WTC11 (cell line): Measurements from ENCODE around the gene MOCS1. TPM values are rescaled to one million over a fixed set of nuclear protein-coding genes. Genes with fewer than 3 reads are reported as not detected.

Experiments
- ATAC-seq: fragments of 200-7000 bp; cut with Tn5 transposase; 2 replicates; pipeline ENCODE4 v1.10.0; 2021; ENCODE audit warnings: mild to moderate bottlenecking, moderate library complexity
- CTCF ChIA-PET: fragments of 300-600 bp; sonication (Branson Sonifier 250); formaldehyde crosslinking; loops from one replicate; lab custom pipeline; 2021; ENCODE audit warnings: antibody characterized with exemption; lab: Charles Lee
- POLR2A ChIA-PET: fragments of 350-600 bp; sonication (Branson Sonifier 250); formaldehyde crosslinking; loops from one replicate; lab custom pipeline; 2021; ENCODE audit warnings: antibody characterized with exemption; lab: Charles Lee
- DNase-seq: peaks from one replicate; pipeline ENCODE4 v3.0.0; 2021; ENCODE audit warnings: low spot score
- H3K27ac Mint-ChIP-seq: 2 replicates; pipeline ENCODE4 v1.8.0; 2021; ENCODE audit warnings: mixed read lengths
- H3K27me3 Mint-ChIP-seq: 2 replicates; pipeline ENCODE4 v1.8.0; 2021; ENCODE audit warnings: low read depth, mild to moderate bottlenecking, moderate library complexity, mixed read lengths
- H3K36me3 Mint-ChIP-seq: 2 replicates; pipeline ENCODE4 v1.8.0; 2021; ENCODE audit warnings: mixed read lengths
- H3K4me1 Mint-ChIP-seq: 2 replicates; pipeline ENCODE4 v1.8.0; 2022; ENCODE audit warnings: mixed read lengths
- H3K4me3 Mint-ChIP-seq: 2 replicates; pipeline ENCODE4 v1.8.0; 2021; ENCODE audit warnings: mild to moderate bottlenecking, moderate library complexity, mixed read lengths
- H3K9me3 Mint-ChIP-seq: 2 replicates; pipeline ENCODE4 v1.8.0; 2021; ENCODE audit warnings: mixed read lengths
- FOXP1 ChIP-seq: sonication (generic); formaldehyde crosslinking; IDR thresholded peaks from 2 replicates; pipeline ENCODE4 v1.8.0; 2022; ENCODE audit warnings: missing genetic modification reagents, mild to moderate bottlenecking, moderate library complexity, borderline replicate concordance
- HMGA2 ChIP-seq: fragments of 250-450 bp; sonication (Bioruptor Pico); IDR thresholded peaks from 2 replicates; pipeline ENCODE4 v1.4.0; 2021; ENCODE audit warnings: mild to moderate bottlenecking, moderate library complexity
- JUN ChIP-seq: sonication (generic); formaldehyde crosslinking; IDR thresholded peaks from 2 replicates; pipeline ENCODE4 v1.8.0; 2023; ENCODE audit warnings: mild to moderate bottlenecking, missing genetic modification reagents
- NR2C2 ChIP-seq: sonication (generic); formaldehyde crosslinking; IDR thresholded peaks from 2 replicates; pipeline ENCODE4 v1.8.0; 2022; ENCODE audit warnings: mild to moderate bottlenecking, missing genetic modification reagents
- NR3C1 ChIP-seq: sonication (generic); formaldehyde crosslinking; conservative IDR thresholded peaks from 2 replicates; pipeline ENCODE4 v1.8.1; 2023; ENCODE audit warnings: low read depth, mild to moderate bottlenecking, missing genetic modification reagents
- OVOL2 ChIP-seq: fragments of 250-450 bp; sonication (Bioruptor Pico); IDR thresholded peaks from 2 replicates; pipeline ENCODE4 v1.9.0; 2021; ENCODE audit warnings: mild to moderate bottlenecking, borderline replicate concordance
- SMAD4 ChIP-seq: sonication (generic); formaldehyde crosslinking; IDR thresholded peaks from 2 replicates; pipeline ENCODE4 v1.8.0; 2022; ENCODE audit warnings: mild to moderate bottlenecking, missing genetic modification reagents
- TCF7 ChIP-seq: sonication (generic); formaldehyde crosslinking; IDR thresholded peaks from 2 replicates; pipeline ENCODE4 v1.8.0; 2022; ENCODE audit warnings: mild to moderate bottlenecking, low read depth, missing genetic modification reagents, moderate library complexity
- ZNF232 ChIP-seq: sonication (generic); formaldehyde crosslinking; IDR thresholded peaks from 2 replicates; pipeline ENCODE4 v1.8.0; 2022; ENCODE audit warnings: mild to moderate bottlenecking, missing genetic modification reagents
- ZNF263 ChIP-seq: sonication (generic); formaldehyde crosslinking; IDR thresholded peaks from 2 replicates; pipeline ENCODE4 v1.8.1; 2022; ENCODE audit warnings: low read depth, mild to moderate bottlenecking, moderate library complexity, missing genetic modification reagents
- ZNF671 ChIP-seq: fragments of 250-450 bp; sonication (Bioruptor Pico); IDR thresholded peaks from 2 replicates; pipeline ENCODE4 v1.8.0; 2021; ENCODE audit warnings: mild to moderate bottlenecking
- total RNA-seq: library from RNA; stranded (reverse); gene quantifications from 3 replicates; pipeline ENCODE4 v1.2.3, GENCODE V29; 2021
- TF ChIP-seq, protein P1 (sequence below): sonication (generic); formaldehyde crosslinking; conservative IDR thresholded peaks from 2 replicates; pipeline ENCODE4 v1.8.1; 2023; ENCODE audit warnings: mild to moderate bottlenecking, low read depth, missing genetic modification reagents, moderate library complexity
- TF ChIP-seq, protein P2 (sequence below): fragments of 250-450 bp; sonication (Bioruptor Pico); IDR thresholded peaks from 2 replicates; pipeline ENCODE4 v1.8.0; 2021; ENCODE audit warnings: mild to moderate bottlenecking
- TF ChIP-seq, protein P3 (sequence below): sonication (generic); formaldehyde crosslinking; IDR thresholded peaks from 2 replicates; pipeline ENCODE4 v1.8.1; 2023; ENCODE audit warnings: mild to moderate bottlenecking, missing genetic modification reagents, moderate library complexity
- TF ChIP-seq, protein P4 (sequence below): sonication (generic); formaldehyde crosslinking; IDR thresholded peaks from 2 replicates; pipeline ENCODE4 v1.8.0; 2023; ENCODE audit warnings: mild to moderate bottlenecking, missing genetic modification reagents
- TF ChIP-seq, protein P5 (sequence below): fragments of 250-450 bp; sonication (Bioruptor Pico); IDR thresholded peaks from 2 replicates; pipeline ENCODE4 v2.1.2; 2022; ENCODE audit warnings: mild to moderate bottlenecking, moderate library complexity
- TF ChIP-seq, protein P6 (sequence below): fragments of 250-450 bp; sonication (Bioruptor Pico); IDR thresholded peaks from 2 replicates; pipeline ENCODE4 v1.9.0; 2021; ENCODE audit warnings: mild to moderate bottlenecking
- TF ChIP-seq, protein P7 (sequence below): sonication (generic); formaldehyde crosslinking; IDR thresholded peaks from 2 replicates; pipeline ENCODE4 v1.8.0; 2023; ENCODE audit warnings: missing genetic modification reagents
- TF ChIP-seq, protein P8 (sequence below): sonication (generic); formaldehyde crosslinking; IDR thresholded peaks from 2 replicates; pipeline ENCODE4 v1.8.1; 2022; ENCODE audit warnings: mild to moderate bottlenecking, missing genetic modification reagents, moderate library complexity, borderline replicate concordance

Gene MOCS1
- total RNA-seq, 1 experiment from 2014 or later = 18.5 TPM

DNA sequence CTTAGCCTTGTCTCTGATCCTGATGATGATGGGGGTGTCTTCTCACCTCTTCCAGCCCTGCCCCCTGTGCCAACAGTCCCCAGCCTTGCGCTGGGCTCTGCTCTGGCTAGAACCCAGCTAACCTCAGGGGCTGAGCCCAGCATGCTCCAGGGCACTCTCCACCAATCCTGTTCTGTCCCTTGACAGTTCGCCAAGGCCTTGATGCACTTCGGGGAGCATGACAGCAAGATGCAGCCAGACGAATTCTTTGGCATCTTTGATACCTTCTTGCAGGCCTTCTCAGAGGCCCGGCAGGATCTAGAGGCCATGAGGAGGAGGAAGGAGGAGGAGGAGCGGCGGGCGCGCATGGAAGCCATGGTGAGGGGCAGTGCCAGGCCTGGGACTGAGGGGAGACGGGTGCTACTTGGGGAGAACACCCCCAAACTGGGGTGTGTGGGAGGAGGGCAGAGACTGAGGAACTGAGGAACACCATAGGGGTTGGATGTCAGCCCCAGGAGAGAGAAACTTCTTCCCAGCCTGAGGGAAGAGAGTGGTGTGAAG is 33.1 kb downstream of the MOCS1 start (continued):
- TF ChIP-seq, protein P1, sequence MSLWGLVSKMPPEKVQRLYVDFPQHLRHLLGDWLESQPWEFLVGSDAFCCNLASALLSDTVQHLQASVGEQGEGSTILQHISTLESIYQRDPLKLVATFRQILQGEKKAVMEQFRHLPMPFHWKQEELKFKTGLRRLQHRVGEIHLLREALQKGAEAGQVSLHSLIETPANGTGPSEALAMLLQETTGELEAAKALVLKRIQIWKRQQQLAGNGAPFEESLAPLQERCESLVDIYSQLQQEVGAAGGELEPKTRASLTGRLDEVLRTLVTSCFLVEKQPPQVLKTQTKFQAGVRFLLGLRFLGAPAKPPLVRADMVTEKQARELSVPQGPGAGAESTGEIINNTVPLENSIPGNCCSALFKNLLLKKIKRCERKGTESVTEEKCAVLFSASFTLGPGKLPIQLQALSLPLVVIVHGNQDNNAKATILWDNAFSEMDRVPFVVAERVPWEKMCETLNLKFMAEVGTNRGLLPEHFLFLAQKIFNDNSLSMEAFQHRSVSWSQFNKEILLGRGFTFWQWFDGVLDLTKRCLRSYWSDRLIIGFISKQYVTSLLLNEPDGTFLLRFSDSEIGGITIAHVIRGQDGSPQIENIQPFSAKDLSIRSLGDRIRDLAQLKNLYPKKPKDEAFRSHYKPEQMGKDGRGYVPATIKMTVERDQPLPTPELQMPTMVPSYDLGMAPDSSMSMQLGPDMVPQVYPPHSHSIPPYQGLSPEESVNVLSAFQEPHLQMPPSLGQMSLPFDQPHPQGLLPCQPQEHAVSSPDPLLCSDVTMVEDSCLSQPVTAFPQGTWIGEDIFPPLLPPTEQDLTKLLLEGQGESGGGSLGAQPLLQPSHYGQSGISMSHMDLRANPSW (CRISPR knock-in tag) = no peak
- TF ChIP-seq ZNF232 (CRISPR knock-in tag) (no peak), NR3C1 (no peak), ZNF263 (CRISPR knock-in tag) (no peak), FOXP1 (CRISPR knock-in tag) (no peak), NR2C2 (CRISPR knock-in tag) (no peak), SMAD4 (CRISPR knock-in tag) (no peak), OVOL2 (no peak), ZNF671 (CRISPR knock-in tag) (no peak)
- TF ChIP-seq, protein P2, sequence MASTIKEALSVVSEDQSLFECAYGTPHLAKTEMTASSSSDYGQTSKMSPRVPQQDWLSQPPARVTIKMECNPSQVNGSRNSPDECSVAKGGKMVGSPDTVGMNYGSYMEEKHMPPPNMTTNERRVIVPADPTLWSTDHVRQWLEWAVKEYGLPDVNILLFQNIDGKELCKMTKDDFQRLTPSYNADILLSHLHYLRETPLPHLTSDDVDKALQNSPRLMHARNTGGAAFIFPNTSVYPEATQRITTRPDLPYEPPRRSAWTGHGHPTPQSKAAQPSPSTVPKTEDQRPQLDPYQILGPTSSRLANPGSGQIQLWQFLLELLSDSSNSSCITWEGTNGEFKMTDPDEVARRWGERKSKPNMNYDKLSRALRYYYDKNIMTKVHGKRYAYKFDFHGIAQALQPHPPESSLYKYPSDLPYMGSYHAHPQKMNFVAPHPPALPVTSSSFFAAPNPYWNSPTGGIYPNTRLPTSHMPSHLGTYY (CRISPR knock-in tag) = no peak
- TF ChIP-seq, protein P3, sequence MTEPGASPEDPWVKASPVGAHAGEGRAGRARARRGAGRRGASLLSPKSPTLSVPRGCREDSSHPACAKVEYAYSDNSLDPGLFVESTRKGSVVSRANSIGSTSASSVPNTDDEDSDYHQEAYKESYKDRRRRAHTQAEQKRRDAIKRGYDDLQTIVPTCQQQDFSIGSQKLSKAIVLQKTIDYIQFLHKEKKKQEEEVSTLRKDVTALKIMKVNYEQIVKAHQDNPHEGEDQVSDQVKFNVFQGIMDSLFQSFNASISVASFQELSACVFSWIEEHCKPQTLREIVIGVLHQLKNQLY (CRISPR knock-in tag) = no peak
- TF ChIP-seq, protein P4, sequence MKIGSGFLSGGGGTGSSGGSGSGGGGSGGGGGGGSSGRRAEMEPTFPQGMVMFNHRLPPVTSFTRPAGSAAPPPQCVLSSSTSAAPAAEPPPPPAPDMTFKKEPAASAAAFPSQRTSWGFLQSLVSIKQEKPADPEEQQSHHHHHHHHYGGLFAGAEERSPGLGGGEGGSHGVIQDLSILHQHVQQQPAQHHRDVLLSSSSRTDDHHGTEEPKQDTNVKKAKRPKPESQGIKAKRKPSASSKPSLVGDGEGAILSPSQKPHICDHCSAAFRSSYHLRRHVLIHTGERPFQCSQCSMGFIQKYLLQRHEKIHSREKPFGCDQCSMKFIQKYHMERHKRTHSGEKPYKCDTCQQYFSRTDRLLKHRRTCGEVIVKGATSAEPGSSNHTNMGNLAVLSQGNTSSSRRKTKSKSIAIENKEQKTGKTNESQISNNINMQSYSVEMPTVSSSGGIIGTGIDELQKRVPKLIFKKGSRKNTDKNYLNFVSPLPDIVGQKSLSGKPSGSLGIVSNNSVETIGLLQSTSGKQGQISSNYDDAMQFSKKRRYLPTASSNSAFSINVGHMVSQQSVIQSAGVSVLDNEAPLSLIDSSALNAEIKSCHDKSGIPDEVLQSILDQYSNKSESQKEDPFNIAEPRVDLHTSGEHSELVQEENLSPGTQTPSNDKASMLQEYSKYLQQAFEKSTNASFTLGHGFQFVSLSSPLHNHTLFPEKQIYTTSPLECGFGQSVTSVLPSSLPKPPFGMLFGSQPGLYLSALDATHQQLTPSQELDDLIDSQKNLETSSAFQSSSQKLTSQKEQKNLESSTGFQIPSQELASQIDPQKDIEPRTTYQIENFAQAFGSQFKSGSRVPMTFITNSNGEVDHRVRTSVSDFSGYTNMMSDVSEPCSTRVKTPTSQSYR (CRISPR knock-in tag) = no peak
- TF ChIP-seq, protein P5, sequence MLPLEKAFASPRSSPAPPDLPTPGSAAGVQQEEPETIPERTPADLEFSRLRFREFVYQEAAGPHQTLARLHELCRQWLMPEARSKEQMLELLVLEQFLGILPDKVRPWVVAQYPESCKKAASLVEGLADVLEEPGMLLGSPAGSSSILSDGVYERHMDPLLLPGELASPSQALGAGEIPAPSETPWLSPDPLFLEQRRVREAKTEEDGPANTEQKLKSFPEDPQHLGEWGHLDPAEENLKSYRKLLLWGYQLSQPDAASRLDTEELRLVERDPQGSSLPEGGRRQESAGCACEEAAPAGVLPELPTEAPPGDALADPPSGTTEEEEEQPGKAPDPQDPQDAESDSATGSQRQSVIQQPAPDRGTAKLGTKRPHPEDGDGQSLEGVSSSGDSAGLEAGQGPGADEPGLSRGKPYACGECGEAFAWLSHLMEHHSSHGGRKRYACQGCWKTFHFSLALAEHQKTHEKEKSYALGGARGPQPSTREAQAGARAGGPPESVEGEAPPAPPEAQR = no peak

DNA sequence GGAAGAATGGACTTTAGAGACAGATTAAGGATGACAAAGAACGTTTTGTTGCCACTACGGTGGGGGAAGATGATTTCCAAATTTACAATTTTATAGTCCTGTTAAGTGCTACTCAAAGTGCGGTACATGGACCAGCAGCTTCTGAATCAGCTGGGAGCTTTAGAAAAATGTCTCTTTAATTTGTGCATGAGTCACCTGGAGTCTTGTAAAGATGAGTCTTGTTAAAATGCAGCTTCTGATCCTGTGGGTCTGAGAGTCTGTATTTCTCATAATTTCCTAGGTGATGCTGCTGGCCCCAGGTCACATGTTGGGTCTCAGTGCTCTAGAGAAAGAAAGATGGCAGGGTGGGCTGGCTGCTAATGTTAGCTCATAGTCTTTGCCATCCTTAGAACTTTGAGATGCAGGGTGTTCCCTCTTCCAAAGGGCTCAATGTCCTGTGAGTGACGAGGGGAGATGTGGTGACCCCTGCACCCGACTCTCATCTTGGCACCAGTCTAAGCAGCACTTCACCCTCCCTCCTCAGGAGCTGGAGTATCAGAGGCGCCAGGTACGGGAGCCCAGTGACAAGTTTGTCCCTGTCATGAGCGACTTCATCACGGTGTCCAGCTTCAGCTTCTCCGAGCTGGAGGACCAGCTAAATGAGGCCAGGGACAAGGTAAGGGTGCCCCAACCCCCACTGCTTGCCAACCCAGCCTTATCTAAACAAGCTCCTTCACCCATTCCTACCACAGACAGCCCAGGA is 34.5 kb downstream of the MOCS1 start:
- peaks cover under 1% of the 10 kb centered on the region; the same call in 1 of the 2 replicates for H3K36me3 Mint-ChIP-seq
- POLR2A ChIA-PET = no interaction called here
- TF ChIP-seq, protein P6, sequence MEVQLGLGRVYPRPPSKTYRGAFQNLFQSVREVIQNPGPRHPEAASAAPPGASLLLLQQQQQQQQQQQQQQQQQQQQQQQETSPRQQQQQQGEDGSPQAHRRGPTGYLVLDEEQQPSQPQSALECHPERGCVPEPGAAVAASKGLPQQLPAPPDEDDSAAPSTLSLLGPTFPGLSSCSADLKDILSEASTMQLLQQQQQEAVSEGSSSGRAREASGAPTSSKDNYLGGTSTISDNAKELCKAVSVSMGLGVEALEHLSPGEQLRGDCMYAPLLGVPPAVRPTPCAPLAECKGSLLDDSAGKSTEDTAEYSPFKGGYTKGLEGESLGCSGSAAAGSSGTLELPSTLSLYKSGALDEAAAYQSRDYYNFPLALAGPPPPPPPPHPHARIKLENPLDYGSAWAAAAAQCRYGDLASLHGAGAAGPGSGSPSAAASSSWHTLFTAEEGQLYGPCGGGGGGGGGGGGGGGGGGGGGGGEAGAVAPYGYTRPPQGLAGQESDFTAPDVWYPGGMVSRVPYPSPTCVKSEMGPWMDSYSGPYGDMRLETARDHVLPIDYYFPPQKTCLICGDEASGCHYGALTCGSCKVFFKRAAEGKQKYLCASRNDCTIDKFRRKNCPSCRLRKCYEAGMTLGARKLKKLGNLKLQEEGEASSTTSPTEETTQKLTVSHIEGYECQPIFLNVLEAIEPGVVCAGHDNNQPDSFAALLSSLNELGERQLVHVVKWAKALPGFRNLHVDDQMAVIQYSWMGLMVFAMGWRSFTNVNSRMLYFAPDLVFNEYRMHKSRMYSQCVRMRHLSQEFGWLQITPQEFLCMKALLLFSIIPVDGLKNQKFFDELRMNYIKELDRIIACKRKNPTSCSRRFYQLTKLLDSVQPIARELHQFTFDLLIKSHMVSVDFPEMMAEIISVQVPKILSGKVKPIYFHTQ = no peak
- TF ChIP-seq OVOL2 = no peak
- TF ChIP-seq HMGA2 (CRISPR knock-in tag) = no peak
- TF ChIP-seq JUN (CRISPR knock-in tag) = no peak
- TF ChIP-seq, protein P2 (CRISPR knock-in tag) = no peak
- TF ChIP-seq TCF7 (CRISPR knock-in tag) = no peak
- no peak for TF ChIP-seq NR3C1
- TF ChIP-seq, protein P7, sequence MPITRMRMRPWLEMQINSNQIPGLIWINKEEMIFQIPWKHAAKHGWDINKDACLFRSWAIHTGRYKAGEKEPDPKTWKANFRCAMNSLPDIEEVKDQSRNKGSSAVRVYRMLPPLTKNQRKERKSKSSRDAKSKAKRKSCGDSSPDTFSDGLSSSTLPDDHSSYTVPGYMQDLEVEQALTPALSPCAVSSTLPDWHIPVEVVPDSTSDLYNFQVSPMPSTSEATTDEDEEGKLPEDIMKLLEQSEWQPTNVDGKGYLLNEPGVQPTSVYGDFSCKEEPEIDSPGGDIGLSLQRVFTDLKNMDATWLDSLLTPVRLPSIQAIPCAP (CRISPR knock-in tag) = no peak
- TF ChIP-seq, protein P8, sequence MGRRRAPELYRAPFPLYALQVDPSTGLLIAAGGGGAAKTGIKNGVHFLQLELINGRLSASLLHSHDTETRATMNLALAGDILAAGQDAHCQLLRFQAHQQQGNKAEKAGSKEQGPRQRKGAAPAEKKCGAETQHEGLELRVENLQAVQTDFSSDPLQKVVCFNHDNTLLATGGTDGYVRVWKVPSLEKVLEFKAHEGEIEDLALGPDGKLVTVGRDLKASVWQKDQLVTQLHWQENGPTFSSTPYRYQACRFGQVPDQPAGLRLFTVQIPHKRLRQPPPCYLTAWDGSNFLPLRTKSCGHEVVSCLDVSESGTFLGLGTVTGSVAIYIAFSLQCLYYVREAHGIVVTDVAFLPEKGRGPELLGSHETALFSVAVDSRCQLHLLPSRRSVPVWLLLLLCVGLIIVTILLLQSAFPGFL (CRISPR knock-in tag) = no peak
- TF ChIP-seq, all 79 proteins: peak for 0
- CTCF ChIA-PET = interaction anchor here (0.9 to 1.1 kb wide), 2 partner anchors 257 to 529 kb away, joined by 3 read pairs; no protein-coding TSS in a partner anchor
- DNase-seq (no peak), ATAC-seq (no peak)
- Mint-ChIP-seq H3K4me3 (no peak overlapping the region), H3K27ac (no peak overlapping the region), H3K4me1 (peaks cover 27% of the 10 kb centered on the region), H3K9me3 (no peaks in the 10 kb centered on the region), H3K27me3 (no peaks in the 10 kb centered on the region; the same call in none of the 2 replicates)
